GM18502 (cell line): Measurements from ENCODE around the gene SLC46A1.

ENCODE experiments used
- ATAC-seq: cut with Tn5 transposase; IDR thresholded peaks from one replicate; pipeline ENCODE4 v1.9.1; 2021; ENCODE audit warnings: mild to moderate bottlenecking; ENCODE audit not compliant: unreplicated experiment, poor library complexity

Gene SLC46A1

DNA sequence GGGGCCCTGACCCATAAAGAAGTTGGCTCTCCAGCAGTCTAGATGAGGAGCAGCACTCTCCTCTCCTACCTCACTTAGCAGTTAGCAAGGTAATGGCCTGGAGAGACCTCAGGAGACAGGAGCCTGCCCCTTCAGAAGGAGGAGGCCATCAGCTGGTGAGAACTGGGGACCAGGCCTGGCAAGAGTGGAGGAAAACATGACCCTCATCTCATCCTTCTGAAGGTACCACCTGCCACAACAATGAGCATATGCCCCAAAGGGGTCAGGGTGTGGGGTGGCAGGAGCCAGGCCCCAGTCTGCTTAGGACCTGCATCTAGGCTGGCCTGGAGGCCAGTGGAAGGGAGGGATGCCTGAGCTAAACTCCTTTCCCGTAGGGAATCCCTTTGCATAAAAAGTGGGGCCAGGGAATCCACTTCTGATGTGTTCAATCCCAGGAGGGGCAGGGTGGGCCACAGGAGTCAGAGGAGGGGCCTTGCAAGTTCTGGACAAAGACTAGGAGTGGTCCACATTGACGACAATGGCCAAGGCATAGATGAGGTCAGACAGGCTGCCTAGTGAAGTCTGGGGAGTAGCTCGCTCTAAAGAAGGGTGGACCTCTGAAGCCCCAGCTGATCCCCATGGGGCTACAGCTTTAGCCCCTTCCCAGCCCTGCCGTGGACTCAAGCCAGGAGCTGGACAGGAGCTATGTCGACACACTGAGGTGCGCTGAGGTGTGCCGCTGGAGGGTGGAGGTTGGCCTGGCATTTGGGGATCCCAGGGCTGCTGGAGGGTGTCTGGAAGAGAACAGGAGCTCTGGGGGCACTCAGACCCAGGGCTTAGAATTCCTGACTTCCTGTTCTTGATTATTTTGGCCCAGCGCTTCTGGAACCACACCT, 42.0 kb downstream of the SLC46A1 start:
- no peak for ATAC-seq

DNA sequence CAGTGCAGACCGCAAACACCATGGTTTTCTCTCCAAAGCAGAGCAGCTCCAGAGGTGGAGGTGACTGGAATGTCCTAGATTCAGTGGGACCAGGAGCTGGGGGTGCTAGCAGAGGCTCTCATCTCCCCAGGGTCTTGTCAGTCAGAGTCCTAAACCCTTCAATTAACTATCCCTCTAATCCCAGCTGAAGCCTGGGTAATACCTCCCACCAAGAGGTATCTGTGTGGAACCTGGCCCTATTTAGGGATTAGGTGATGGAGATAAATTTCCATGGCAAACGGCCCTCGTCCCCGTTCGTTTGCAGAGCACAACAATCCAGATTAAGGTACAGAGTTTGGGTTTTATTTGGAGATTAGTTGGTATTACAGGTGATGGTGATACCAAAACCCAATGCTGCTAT, 42.8 kb downstream of the SLC46A1 start:
- no peak for ATAC-seq

DNA sequence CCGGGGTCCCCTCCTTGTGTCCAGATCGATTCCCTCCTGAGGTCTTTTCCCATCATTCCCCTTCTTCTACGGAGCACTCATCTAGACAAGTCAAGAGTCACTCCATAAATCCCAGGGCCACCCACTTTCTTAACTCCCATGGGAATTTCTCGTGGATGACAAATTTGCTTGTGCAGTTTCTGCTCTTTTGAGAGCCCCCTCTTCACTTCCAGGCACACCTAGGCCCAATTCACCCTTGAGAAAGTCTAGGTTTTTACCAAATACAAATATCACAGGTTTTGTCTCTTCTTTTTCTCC, 48.2 kb downstream of the SLC46A1 start:
- no peak for ATAC-seq

DNA sequence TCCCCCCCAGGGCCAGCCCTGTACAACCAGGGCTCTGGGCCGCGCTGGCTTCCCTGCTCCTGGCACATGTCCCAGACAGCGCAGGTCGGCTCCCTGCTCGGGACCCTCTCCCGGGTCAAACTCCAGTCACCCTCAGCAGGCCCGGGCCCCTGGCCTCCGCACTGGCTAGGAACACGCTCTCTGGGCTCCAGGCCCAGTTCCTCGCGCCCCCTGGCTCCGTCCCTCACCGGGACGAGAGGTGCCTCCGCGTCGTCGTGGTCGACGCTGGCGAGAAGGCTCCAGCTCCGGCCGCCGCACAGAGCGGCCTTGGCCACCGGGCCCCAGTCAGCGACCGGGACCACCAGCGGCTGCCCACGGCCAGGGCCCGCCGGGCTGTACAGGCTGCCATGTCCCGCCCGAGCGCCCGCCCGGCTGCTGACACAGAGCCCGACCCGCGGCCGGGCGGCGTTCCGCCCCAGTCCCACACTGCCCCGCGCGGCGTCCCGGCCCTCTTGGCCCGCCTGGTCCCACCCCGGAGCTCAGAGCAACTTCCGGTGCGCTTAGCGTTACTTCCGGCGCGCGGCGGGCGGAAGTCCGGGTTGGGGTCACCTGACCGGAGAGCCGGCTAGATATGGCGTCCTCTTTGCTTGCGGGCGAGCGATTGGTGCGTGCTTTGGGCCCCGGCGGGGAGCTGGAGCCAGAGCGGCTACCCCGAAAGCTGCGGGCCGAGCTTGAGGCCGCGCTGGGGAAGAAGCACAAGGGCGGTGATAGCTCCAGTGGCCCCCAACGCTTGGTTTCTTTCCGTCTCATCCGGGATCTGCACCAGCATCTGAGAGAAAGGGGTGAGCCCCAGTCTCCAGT, 48.7 kb downstream of the SLC46A1 start, which contains the start of gene POLDIP2:
Gene POLDIP2 (minus strand): TSS at position 467 of the 840 bp plus-strand sequence. CDS start 79 bp downstream, at position 388.
- ATAC-seq, result peak; percentile 94

DNA sequence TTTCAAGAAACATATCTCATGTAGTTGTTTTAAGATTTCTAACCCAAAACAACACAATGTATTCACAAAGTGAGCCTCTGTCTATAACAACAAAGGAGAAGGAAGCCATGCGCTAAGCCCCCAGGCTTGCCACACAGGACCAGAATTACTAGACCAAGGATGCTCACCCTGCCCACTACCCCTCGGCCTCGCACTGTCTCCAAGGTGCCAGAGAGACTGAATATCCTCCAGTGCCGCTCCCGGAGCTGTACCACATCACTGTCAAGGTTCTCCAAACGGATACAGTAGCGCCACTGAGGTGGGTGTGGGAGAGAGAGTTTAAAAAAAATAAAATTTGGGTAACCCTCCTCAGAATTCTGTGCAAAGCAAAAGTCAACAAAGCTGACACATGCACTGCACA, 55.7 kb downstream of the SLC46A1 start:
- no peak for ATAC-seq

DNA sequence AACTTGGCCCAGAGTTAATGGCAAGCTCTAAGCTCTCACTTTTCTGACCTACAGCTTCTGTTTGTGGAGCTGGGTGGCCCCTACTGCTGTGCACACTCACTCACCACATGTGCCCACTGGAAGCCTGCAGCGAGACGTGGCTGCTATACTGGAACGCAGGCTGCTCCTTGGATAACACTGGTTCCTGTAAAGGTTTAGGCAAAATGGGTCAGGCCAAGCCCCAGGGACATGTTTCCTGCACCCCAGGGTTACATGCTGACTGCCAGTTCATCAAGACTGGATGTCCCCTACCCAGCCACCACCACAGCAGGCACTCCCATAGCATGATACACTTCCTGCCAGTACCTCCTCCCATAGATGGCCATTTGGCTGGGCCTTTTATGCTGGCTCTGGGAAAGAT, 57.0 kb downstream of the SLC46A1 start:
- ATAC-seq, result no peak

DNA sequence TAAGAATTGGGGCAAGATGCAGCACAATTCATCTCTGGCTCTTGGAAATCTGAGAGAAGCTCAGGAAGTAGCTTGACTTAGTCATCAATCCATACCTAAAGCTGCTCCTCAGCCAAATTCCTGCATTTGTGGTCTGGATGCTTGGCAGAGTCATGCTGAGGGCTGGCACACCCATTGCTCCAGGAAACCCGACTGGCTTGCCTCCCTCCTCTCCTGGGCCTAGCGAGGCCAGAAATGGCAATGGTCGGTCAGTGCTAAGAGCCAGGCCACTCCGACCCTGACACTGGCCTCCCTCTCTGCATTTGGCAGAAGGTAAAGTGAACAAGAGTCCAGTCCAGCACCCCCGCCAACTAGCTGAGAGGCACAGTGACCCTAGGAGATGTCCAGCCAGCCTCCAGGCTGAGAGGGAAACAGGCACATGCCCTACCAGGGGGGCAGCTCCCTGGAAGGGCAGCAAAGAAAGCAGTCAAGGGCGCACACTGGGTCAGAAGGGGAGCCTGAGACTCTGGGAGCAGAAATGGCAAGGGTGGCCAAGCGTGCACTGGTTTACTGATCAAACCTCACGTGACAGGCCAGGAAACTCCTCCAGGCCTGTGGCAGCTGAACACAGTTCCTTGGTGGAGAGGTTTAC, 58.6 kb downstream of the SLC46A1 start:
- ATAC-seq, result no peak

DNA sequence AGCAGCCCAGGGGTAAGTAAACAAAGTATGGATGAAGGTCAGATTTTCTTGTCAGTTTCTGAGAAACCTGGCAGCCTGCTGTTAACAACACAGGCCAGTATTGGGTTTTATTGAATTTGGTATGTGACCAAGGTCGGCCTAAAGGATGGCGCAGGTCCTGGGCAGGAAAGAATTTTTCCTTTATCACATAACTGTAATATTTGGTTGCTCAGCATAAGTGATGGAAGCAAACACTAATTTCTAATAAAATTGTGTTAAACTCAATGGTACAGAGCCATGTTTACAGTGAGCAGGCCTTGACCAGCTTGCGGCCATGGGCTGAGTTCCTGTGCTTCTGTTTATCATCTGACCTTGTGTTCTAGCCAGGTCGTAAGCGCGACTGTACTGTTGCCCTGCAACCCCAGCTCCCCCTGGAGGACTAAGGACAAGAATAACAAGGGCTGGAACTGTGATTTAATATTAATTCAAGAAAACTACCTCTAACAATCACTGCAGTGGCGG, 59.2 kb downstream of the SLC46A1 start:
- no peak for ATAC-seq

DNA sequence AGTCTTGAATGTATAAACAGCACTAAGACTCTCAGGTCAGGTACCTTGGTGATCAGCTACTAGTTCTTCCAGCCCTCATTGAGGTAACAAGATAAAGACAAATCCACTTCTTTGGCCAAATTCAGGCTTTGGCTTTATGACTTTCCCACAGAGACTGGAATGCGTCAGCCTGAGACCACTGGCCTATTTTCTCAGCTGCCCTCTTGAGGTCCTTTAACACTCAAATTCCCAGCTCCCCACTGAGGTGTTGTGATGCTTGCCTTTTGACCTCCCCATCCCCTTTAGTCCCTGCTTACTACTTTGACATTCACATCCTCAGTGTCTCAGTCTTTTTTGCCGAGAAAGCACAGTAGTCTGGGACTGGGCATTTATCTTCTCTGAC, 59.8 kb downstream of the SLC46A1 start:
- ATAC-seq, result no peak

DNA sequence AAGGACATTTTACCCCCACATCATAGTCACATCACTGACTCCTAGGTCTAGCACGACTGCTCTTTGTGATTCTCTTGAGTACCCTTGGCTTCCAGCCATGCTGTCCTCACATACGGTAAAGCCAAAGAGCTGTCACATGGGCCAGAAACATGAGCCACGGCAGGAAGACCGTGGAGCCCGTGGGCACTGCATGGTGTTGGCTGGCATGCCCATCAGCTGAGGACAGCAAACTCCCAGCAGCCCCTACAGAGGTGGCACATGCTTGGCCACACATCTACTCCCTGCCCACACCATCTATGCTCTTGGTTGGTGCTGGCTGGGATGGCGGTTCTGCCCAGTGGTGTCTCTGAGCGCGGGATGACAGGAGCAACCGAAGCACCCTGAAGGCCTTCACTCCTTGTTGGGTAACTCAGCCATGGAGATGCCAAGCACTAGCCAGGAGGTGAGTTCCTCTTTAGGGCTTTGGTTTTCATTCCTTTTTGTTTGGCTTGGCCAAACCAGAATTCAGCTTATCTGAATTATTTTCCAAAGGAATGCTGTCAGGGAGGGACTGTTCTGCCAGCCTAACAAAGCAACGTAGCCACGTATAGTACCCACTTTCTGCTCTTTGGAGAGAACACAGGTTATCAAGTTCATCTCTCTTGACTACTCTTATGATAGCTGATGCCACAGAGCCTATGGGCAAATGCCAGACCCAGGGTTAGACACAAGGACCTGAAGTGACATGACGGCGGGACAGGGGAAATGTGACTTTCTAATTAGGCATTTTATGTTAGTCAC, 60.4 kb downstream of the SLC46A1 start:
- no peak for ATAC-seq
